Stimulated activated CD8-positive, alpha-beta memory T cell treated with anti-CD3 and anti-CD28 coated beads, Interleukin-15, amount 100 ng/mL, for 48 hours (primary cell): ENCODE measurements around the gene CCNF.

Experiments
- DNase-seq, 2 donors: peaks; one replicate each; pipeline ENCODE4 v3.0.0-alpha.2; 2020; ENCODE audit warnings: low read depth in 2 of 2

Gene CCNF

DNA sequence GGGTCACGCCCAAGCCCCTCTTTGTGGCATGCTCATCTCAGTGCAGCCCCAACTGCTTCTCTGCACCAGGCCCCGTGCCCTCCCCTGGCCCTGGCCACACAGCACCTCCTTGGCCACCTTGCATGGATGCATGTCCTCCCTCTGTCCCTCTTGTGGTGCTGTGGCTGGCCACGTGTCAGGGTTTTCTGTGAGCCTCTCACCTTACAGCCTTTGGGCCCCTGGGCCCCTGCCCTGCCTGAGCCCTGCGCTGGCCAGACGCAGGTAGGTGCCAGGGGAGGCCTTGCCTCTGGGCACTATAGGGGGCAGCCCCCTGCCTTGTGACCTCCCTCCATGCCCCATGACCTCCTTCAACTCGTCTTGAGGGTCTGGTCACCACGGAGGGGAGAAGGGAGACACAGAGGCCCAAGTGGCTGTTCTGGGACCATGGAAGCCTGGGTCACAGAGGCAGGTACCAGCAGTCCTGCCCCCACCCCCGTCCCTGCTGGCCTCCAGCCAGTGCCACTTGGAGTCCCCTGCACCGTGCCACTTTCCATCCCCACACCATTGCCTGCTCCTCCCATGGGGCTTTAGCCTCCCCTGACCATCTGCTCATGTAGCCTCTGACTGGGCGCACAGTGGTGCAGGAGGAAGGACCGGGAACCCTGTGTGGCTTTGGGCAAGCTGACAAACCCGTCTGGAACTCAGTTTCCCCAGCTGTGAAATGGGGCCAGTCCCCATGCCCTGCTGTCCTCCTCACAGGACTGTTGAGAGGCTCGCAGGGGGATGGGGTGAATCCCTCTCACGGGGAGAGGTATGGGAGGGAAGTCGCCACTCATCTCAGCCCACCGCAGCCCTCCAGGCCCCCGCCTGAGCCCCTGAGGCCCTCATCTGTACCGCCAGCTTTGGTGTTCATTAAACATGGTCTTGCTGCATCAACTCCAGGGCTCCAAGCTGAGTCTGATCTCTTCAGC, 73.0 kb downstream of the CCNF start:
- no peak for DNase-seq

DNA sequence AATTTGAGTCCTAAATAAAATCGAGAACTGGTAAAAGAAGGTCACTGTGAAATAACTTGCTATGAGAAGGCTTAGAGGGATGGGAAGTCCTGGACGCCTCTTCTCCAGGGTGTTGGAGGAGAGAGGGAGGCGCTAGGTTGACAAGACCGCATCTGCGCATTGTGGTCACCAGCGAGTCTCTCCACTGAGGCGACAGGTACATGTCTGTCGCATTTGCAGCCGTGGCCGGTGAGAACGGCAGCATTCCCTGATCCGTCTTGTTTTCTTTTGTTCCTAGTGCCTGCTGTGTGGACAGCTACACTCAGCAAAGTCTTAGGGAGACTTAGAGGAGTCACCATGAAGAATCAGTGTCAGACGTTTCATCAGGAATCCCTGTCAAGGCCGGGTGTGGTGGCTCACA, 76.4 kb downstream of the CCNF start:
- DNase-seq = no peak

DNA sequence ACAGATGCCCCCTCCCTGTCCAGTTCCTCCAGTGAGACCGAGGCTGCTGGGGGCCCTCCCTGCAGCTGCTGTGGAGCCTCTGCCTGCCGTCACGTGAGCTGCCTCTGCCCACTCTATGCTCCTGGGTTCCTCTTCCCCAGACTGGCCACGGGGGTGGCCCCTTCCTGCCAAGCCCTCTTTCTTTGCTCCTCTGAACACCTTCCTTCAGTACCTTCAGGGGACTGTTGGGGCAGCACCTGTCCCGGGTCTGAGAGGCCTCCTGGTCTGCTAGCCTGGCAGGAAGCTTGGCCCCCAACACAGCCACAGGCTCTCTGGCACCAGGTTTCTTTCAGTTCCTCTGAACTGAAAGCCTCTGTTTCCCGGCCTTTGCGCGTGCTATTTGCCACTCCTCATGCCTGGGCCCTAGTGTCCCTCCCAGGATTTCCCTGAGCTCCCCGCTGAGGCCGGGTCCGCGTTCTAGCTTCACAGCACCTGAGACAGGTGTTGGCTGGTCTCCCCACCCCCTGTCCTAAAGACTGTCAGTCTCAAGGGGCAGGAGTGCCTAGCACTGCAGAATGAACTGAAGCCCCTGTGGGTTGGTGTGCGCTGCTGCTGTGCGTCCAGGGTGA, 77.9 kb downstream of the CCNF start:
- no peak for DNase-seq

DNA sequence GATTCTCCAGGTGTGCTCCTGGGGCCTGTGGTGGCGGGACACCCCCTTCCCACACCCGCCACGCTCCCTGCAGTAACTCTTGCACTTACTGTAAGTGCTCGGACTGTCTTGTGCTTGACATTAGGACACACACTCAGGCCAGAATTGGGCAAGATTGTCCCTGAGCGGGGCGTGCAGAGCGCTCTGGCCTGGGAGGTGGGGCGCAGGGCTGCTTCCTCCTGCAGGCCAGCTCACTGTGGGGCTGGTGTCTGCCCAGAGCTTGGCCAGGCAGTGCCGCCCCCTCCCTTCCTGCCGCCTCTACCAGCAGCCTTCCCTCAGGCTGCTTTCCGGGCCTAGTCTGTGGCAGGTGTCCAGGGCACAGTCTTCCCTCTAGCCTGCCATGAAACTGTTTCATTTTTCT, 78.4 kb downstream of the CCNF start:
- no peak for DNase-seq
